WTC11 (cell line): ENCODE data around the gene SBF1. TPM values are rescaled to one million over a fixed set of nuclear protein-coding genes. Genes with fewer than 3 reads are reported as not detected.
A peak's percentile ranks its signal among the peaks of the same experiment; 100 is the strongest.

Source experiments
- ATAC-seq: fragments of 200-7000 bp; cut with Tn5 transposase; 2 replicates; pipeline ENCODE4 v1.10.0; 2021; ENCODE audit warnings: mild to moderate bottlenecking, moderate library complexity
- CTCF ChIA-PET: fragments of 300-600 bp; sonication (Branson Sonifier 250); formaldehyde crosslinking; loops from one replicate; lab custom pipeline; 2021; ENCODE audit warnings: antibody characterized with exemption; lab: Charles Lee
- POLR2A ChIA-PET: fragments of 350-600 bp; sonication (Branson Sonifier 250); formaldehyde crosslinking; loops from one replicate; lab custom pipeline; 2021; ENCODE audit warnings: antibody characterized with exemption; lab: Charles Lee
- DNase-seq: peaks from one replicate; pipeline ENCODE4 v3.0.0; 2021; ENCODE audit warnings: low spot score
- H3K27ac Mint-ChIP-seq: 2 replicates; pipeline ENCODE4 v1.8.0; 2021; ENCODE audit warnings: mixed read lengths
- H3K27me3 Mint-ChIP-seq: 2 replicates; pipeline ENCODE4 v1.8.0; 2021; ENCODE audit warnings: low read depth, mild to moderate bottlenecking, moderate library complexity, mixed read lengths
- H3K36me3 Mint-ChIP-seq: 2 replicates; pipeline ENCODE4 v1.8.0; 2021; ENCODE audit warnings: mixed read lengths
- H3K4me1 Mint-ChIP-seq: 2 replicates; pipeline ENCODE4 v1.8.0; 2022; ENCODE audit warnings: mixed read lengths
- H3K4me3 Mint-ChIP-seq: 2 replicates; pipeline ENCODE4 v1.8.0; 2021; ENCODE audit warnings: mild to moderate bottlenecking, moderate library complexity, mixed read lengths
- H3K9me3 Mint-ChIP-seq: 2 replicates; pipeline ENCODE4 v1.8.0; 2021; ENCODE audit warnings: mixed read lengths
- ATF1 ChIP-seq: sonication (generic); formaldehyde crosslinking; IDR thresholded peaks from 2 replicates; pipeline ENCODE4 v1.8.1; 2023; ENCODE audit warnings: mild to moderate bottlenecking, moderate library complexity, missing genetic modification reagents
- ATF2 ChIP-seq: sonication (generic); formaldehyde crosslinking; IDR thresholded peaks from 2 replicates; pipeline ENCODE4 v1.8.1; 2022; ENCODE audit warnings: low read depth, missing genetic modification reagents, borderline replicate concordance
- EMX1 ChIP-seq: fragments of 250-450 bp; sonication (Bioruptor Pico); IDR thresholded peaks from 2 replicates; pipeline ENCODE4 v1.8.0; 2021; ENCODE audit warnings: mild to moderate bottlenecking
- FOXK1 ChIP-seq: sonication (generic); formaldehyde crosslinking; IDR thresholded peaks from 2 replicates; pipeline ENCODE4 v1.8.0; 2022; ENCODE audit warnings: mild to moderate bottlenecking, moderate library complexity, missing genetic modification reagents
- FOXP1 ChIP-seq: sonication (generic); formaldehyde crosslinking; IDR thresholded peaks from 2 replicates; pipeline ENCODE4 v1.8.0; 2022; ENCODE audit warnings: missing genetic modification reagents, mild to moderate bottlenecking, moderate library complexity, borderline replicate concordance
- FOXP4 ChIP-seq: sonication (generic); formaldehyde crosslinking; IDR thresholded peaks from 2 replicates; pipeline ENCODE4 v1.8.0; 2022; ENCODE audit warnings: mild to moderate bottlenecking, missing genetic modification reagents
- IRF2 ChIP-seq: sonication (generic); formaldehyde crosslinking; IDR thresholded peaks from 2 replicates; pipeline ENCODE4 v1.8.0; 2022; ENCODE audit warnings: low read depth, missing genetic modification reagents, borderline replicate concordance
- MLX ChIP-seq: sonication (generic); formaldehyde crosslinking; IDR thresholded peaks from 2 replicates; pipeline ENCODE4 v1.8.1; 2023; ENCODE audit warnings: mild to moderate bottlenecking, missing genetic modification reagents, moderate library complexity
- NR2C2 ChIP-seq: sonication (generic); formaldehyde crosslinking; IDR thresholded peaks from 2 replicates; pipeline ENCODE4 v1.8.0; 2022; ENCODE audit warnings: mild to moderate bottlenecking, missing genetic modification reagents
- PREB ChIP-seq: sonication (generic); formaldehyde crosslinking; IDR thresholded peaks from 2 replicates; pipeline ENCODE4 v1.8.1; 2022; ENCODE audit warnings: mild to moderate bottlenecking, missing genetic modification reagents, moderate library complexity, borderline replicate concordance
- RORB ChIP-seq: fragments of 250-450 bp; sonication (Bioruptor Pico); IDR thresholded peaks from 2 replicates; pipeline ENCODE4 v1.9.0; 2021; ENCODE audit warnings: mild to moderate bottlenecking
- SP1 ChIP-seq: sonication (generic); formaldehyde crosslinking; conservative IDR thresholded peaks from 2 replicates; pipeline ENCODE4 v1.8.1; 2022; ENCODE audit warnings: missing genetic modification reagents
- TEAD1 ChIP-seq: sonication (generic); formaldehyde crosslinking; IDR thresholded peaks from 2 replicates; pipeline ENCODE4 v1.8.0; 2022; ENCODE audit warnings: mild to moderate bottlenecking, missing genetic modification reagents
- TP53 ChIP-seq: sonication (generic); formaldehyde crosslinking; IDR thresholded peaks from 2 replicates; pipeline ENCODE4 v1.8.1; 2023; ENCODE audit warnings: mild to moderate bottlenecking, missing genetic modification reagents
- USF2 ChIP-seq: sonication (generic); formaldehyde crosslinking; IDR thresholded peaks from 2 replicates; pipeline ENCODE4 v1.8.1; 2023; ENCODE audit warnings: mild to moderate bottlenecking, missing genetic modification reagents, moderate library complexity
- ZNF138 ChIP-seq: sonication (generic); formaldehyde crosslinking; conservative IDR thresholded peaks from 2 replicates; pipeline ENCODE4 v1.8.1; 2022; ENCODE audit warnings: mild to moderate bottlenecking, moderate library complexity, missing genetic modification reagents
- ZNF281 ChIP-seq: sonication (generic); formaldehyde crosslinking; IDR thresholded peaks from 2 replicates; pipeline ENCODE4 v1.8.0; 2023; ENCODE audit warnings: mild to moderate bottlenecking, missing genetic modification reagents
- ZNF396 ChIP-seq: fragments of 250-450 bp; sonication (Bioruptor Pico); IDR thresholded peaks from 2 replicates; pipeline ENCODE4 v1.8.0; 2021; ENCODE audit warnings: mild to moderate bottlenecking, moderate library complexity, borderline replicate concordance
- ZNF416 ChIP-seq: fragments of 250-450 bp; sonication (Bioruptor Pico); IDR thresholded peaks from 2 replicates; pipeline ENCODE4 v1.9.0; 2021; ENCODE audit warnings: mild to moderate bottlenecking, inconsistent platforms
- ZNF425 ChIP-seq: fragments of 250-450 bp; sonication (Bioruptor Pico); conservative IDR thresholded peaks from 2 replicates; pipeline ENCODE4 v1.9.0; 2021; ENCODE audit warnings: mild to moderate bottlenecking
- total RNA-seq: library from RNA; stranded (reverse); gene quantifications from 3 replicates; pipeline ENCODE4 v1.2.3, GENCODE V29; 2021

The SBF1 gene
- total RNA-seq, 1 experiment from 2014 or later: 108 TPM

GRCh38 chr22:50518606-50519005 lies 43.8 kb upstream of the SBF1 start:
- peaks cover 15% of the 10 kb centered on the region for H3K36me3 Mint-ChIP-seq
- H3K27ac Mint-ChIP-seq: no peak overlapping the region
- ATAC-seq (no peak), DNase-seq (no peak)
- POLR2A ChIA-PET: no interaction called here
- no peaks in the 10 kb centered on the region for H3K27me3 Mint-ChIP-seq
- no peak overlapping the region for H3K4me3 Mint-ChIP-seq
- H3K4me1 Mint-ChIP-seq: no peaks in the 10 kb centered on the region
- CTCF ChIA-PET: interaction anchor here (0.9 to 1.3 kb wide), 2 partner anchors 15 to 44 kb away, joined by 3 read pairs; partner anchors contain the start of gene SYCE3
- TF ChIP-seq ATF2 (CRISPR knock-in tag): no peak
- TF ChIP-seq ZNF425 (CRISPR knock-in tag): no peak
- TF ChIP-seq FOXK1 (CRISPR knock-in tag): no peak
- TF ChIP-seq EMX1 (CRISPR knock-in tag): no peak
- TF ChIP-seq SP1 (CRISPR knock-in tag): no peak
- TF ChIP-seq ZNF138 (CRISPR knock-in tag): no peak
- TF ChIP-seq TP53 (CRISPR knock-in tag): no peak
- no peak for TF ChIP-seq ZNF416 (CRISPR knock-in tag)
- TF ChIP-seq IRF2 (CRISPR knock-in tag): no peak
- TF ChIP-seq FOXP4: no peak
- no peak for TF ChIP-seq TEAD1
- no peak for TF ChIP-seq ZNF281 (CRISPR knock-in tag)
- TF ChIP-seq RORB (CRISPR knock-in tag): no peak
- TF ChIP-seq, all 79 proteins: peak for 0
- no peaks in the 10 kb centered on the region for H3K9me3 Mint-ChIP-seq

GRCh38 chr22:50517495-50518260 lies 42.8 kb upstream of the SBF1 start:
- no peaks in the 10 kb centered on the region for H3K9me3 Mint-ChIP-seq
- POLR2A ChIA-PET: no interaction called here
- peaks cover 15% of the 10 kb centered on the region for H3K36me3 Mint-ChIP-seq
- ATAC-seq (peak; percentile 67), DNase-seq (no peak)
- H3K27ac Mint-ChIP-seq: no peak overlapping the region
- TF ChIP-seq USF2 (CRISPR knock-in tag) (no peak), MLX (CRISPR knock-in tag) (no peak), ZNF281 (CRISPR knock-in tag) (no peak), IRF2 (CRISPR knock-in tag) (no peak), NR2C2 (no peak), PREB (CRISPR knock-in tag) (no peak), ZNF396 (CRISPR knock-in tag) (no peak), FOXP1 (CRISPR knock-in tag) (no peak), ATF1 (CRISPR knock-in tag) (no peak)
- H3K4me3 Mint-ChIP-seq: no peak overlapping the region
- CTCF ChIA-PET: interaction anchor here (0.8 to 0.9 kb wide), 3 partner anchors 8 to 103 kb away, joined by 3 read pairs; partner anchors contain the start of gene SCO2
- no peaks in the 10 kb centered on the region for H3K27me3 Mint-ChIP-seq
- H3K4me1 Mint-ChIP-seq: no peaks in the 10 kb centered on the region
